GM23338 (cell line): Measurements from ENCODE around the gene SRI. TPM values are rescaled to one million over a fixed set of nuclear protein-coding genes. Genes with fewer than 3 reads are reported as not detected.

Source experiments
- ATAC-seq: fragments of 200-7000 bp; cut with Tn5 transposase; 3 replicates; pipeline ENCODE4 v1.9.1; 2020
- DNase-seq: peaks from one replicate; pipeline ENCODE4 v3.0.0-alpha.2; 2015; ENCODE audit warnings: low spot score
- H2AFZ ChIP-seq: fragments of 200-600 bp; sonication (generic); 2 replicates; pipeline ENCODE4 v1.8.0; 2016; ENCODE audit warnings: antibody characterized with exemption, mild to moderate bottlenecking, moderate library complexity
- H3F3A ChIP-seq: fragments of 200-600 bp; sonication (generic); replicated peaks from 2 replicates; pipeline ENCODE4 v1.8.0; 2017; ENCODE audit warnings: antibody characterized with exemption, mixed run types, low read depth
- H3K27ac ChIP-seq: fragments of 200-600 bp; sonication (generic); 2 replicates; pipeline ENCODE4 v1.6.1; 2016; ENCODE audit warnings: low read depth
- H3K27me3 ChIP-seq: fragments of 200-600 bp; sonication (generic); 2 replicates; pipeline ENCODE4 v1.8.0; 2016; ENCODE audit warnings: mild to moderate bottlenecking, mixed run types, moderate library complexity; ENCODE audit not compliant: insufficient read depth
- H3K36me3 ChIP-seq: fragments of 200-600 bp; sonication (generic); 2 replicates; pipeline ENCODE4 v1.8.0; 2016; ENCODE audit warnings: mild to moderate bottlenecking; ENCODE audit not compliant: insufficient read depth
- H3K4me1 ChIP-seq: fragments of 200-600 bp; sonication (generic); 2 replicates; pipeline ENCODE4 v1.8.0; 2016; ENCODE audit warnings: mild to moderate bottlenecking, moderate library complexity; ENCODE audit not compliant: insufficient read depth
- H3K4me2 ChIP-seq: fragments of 200-600 bp; sonication (generic); 2 replicates; pipeline ENCODE4 v1.7.1; 2017; ENCODE audit warnings: mixed run types
- H3K4me3 ChIP-seq: fragments of 200-600 bp; sonication (generic); 2 replicates; pipeline ENCODE4 v1.6.1; 2016; ENCODE audit warnings: mixed run types
- H3K79me2 ChIP-seq: fragments of 200-600 bp; sonication (generic); replicated peaks from 2 replicates; pipeline ENCODE4 v1.8.0; 2017; ENCODE audit warnings: mild to moderate bottlenecking; ENCODE audit not compliant: insufficient read depth
- H3K9me2 ChIP-seq: fragments of 200-600 bp; sonication (generic); 2 replicates; pipeline ENCODE4 v1.8.0; 2017; ENCODE audit not compliant: insufficient read depth
- H4K20me1 ChIP-seq: fragments of 200-600 bp; sonication (generic); replicated peaks from 2 replicates; pipeline ENCODE4 v1.8.0; 2017; ENCODE audit warnings: mild to moderate bottlenecking; ENCODE audit not compliant: insufficient read depth
- H3K27ac Mint-ChIP-seq: 2 replicates; pipeline ENCODE4 v1.8.0; 2020; ENCODE audit warnings: inconsistent platforms, mild to moderate bottlenecking, moderate library complexity, mixed read lengths
- H3K27me3 Mint-ChIP-seq: 3 replicates; pipeline ENCODE4 v1.8.0; 2022; ENCODE audit warnings: low read depth, mild to moderate bottlenecking, moderate library complexity, mixed read lengths, inconsistent platforms; ENCODE audit not compliant: insufficient read depth, poor library complexity
- H3K36me3 Mint-ChIP-seq: 3 replicates; pipeline ENCODE4 v1.8.0; 2021; ENCODE audit warnings: low read depth, mild to moderate bottlenecking, inconsistent platforms, moderate library complexity, mixed read lengths
- H3K4me1 Mint-ChIP-seq: 3 replicates; pipeline ENCODE4 v1.8.0; 2020; ENCODE audit warnings: mild to moderate bottlenecking, inconsistent platforms, mixed read lengths
- H3K4me3 Mint-ChIP-seq: 3 replicates; pipeline ENCODE4 v1.8.0; 2021; ENCODE audit warnings: moderate library complexity, mild to moderate bottlenecking, inconsistent platforms, mixed read lengths
- H3K9me3 Mint-ChIP-seq: 3 replicates; pipeline ENCODE4 v1.8.0; 2020; ENCODE audit warnings: moderate library complexity, mild to moderate bottlenecking, inconsistent platforms, mixed read lengths
- CREB1 ChIP-seq: fragments of 250-450 bp; sonication (Bioruptor Pico); IDR thresholded peaks from 2 replicates; pipeline ENCODE4 v1.5.0; 2020; ENCODE audit warnings: low read depth, mild to moderate bottlenecking, moderate library complexity
- EZH2 ChIP-seq: fragments of 200-600 bp; sonication (generic); IDR thresholded peaks from one replicate; pipeline ENCODE4 v1.8.0; 2017; ENCODE audit warnings: antibody characterized with exemption, mild to moderate bottlenecking, low read depth; ENCODE audit not compliant: unreplicated experiment
- JUNB ChIP-seq: IDR thresholded peaks from one replicate; pipeline ENCODE4 v1.6.1; 2016; ENCODE audit warnings: antibody characterized with exemption; ENCODE audit not compliant: unreplicated experiment
- NANOG ChIP-seq: IDR thresholded peaks from 2 replicates; pipeline ENCODE4 v1.6.1; 2016; ENCODE audit warnings: antibody characterized with exemption, borderline replicate concordance
- POLR2AphosphoS5 ChIP-seq: IDR thresholded peaks from 2 replicates; pipeline ENCODE4 v1.6.1; 2016; ENCODE audit warnings: antibody characterized with exemption, low read depth
- REST ChIP-seq: IDR thresholded peaks from one replicate; pipeline ENCODE4 v1.6.1; 2018; ENCODE audit warnings: antibody characterized with exemption; ENCODE audit not compliant: unreplicated experiment
- ZNF114 ChIP-seq: fragments of 250-450 bp; sonication (Bioruptor Pico); IDR thresholded peaks from 2 replicates; pipeline ENCODE4 v1.5.0; 2020; ENCODE audit warnings: mild to moderate bottlenecking, moderate library complexity
- ZNF331 ChIP-seq: fragments of 250-450 bp; sonication (Bioruptor Pico); IDR thresholded peaks from 2 replicates; pipeline ENCODE4 v1.5.0; 2020; ENCODE audit warnings: low read depth, mild to moderate bottlenecking, moderate library complexity
- polyA plus RNA-seq: library from polyadenylated mRNA; unstranded; fragments of >200 nt; fragmentation: Nextera tagmentation; extraction: Ambion mirVana; gene quantifications from 2 replicates; pipeline ENCODE4 v1.2.1, GENCODE V29; 2016
- total RNA-seq: library from RNA; depleted of rRNA; stranded (reverse); fragments of >200 nt; shearing (Covaris generic); gene quantifications from 2 replicates; pipeline ENCODE4 v1.2.3, GENCODE V29; 2014
- TF ChIP-seq, protein P1 (sequence below): fragments of 250-450 bp; sonication (Bioruptor Pico); IDR thresholded peaks from 2 replicates; pipeline ENCODE4 v1.5.0; 2020; ENCODE audit warnings: mild to moderate bottlenecking, moderate library complexity
- TF ChIP-seq, protein P2 (sequence below): IDR thresholded peaks from 2 replicates; pipeline ENCODE4 v1.6.1; 2016; ENCODE audit warnings: antibody characterized with exemption
- TF ChIP-seq, protein P3 (sequence below), 2 experiments: fragments of 200-600 bp in 1 of 2; sonication (generic) in 1 of 2; conservative IDR thresholded peaks; 2 replicates each; pipeline versions ENCODE4 v1.5.1 to v1.6.1; 2016 to 2017; ENCODE audit warnings: antibody characterized with exemption in 2 of 2, low read depth in 2 of 2, mild to moderate bottlenecking in 2 of 2, moderate library complexity in 1 of 2

Gene SRI
- total and polyA plus RNA-seq, 2 experiments from 2014 or later = 141 to 321 TPM

DNA sequence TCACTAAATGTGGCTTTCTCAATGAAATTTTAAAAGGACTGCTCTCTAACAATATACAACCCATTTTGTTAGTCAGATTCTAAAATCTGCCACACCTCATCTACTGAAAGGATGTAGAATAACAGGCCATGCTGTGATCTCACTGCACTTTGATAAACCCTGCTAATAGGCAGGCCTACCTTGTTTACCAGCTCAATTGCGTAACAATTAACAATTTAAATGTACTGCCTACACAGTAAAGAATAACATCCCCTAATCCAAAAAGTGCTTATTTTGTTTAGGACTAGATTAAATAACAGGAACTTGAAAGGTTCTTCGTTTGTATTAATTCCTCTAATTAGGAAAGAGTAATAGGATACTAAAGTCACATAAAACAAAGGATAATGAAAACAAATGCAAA, 4.5 kb downstream of the SRI start (continued):
- TF ChIP-seq, protein P1, sequence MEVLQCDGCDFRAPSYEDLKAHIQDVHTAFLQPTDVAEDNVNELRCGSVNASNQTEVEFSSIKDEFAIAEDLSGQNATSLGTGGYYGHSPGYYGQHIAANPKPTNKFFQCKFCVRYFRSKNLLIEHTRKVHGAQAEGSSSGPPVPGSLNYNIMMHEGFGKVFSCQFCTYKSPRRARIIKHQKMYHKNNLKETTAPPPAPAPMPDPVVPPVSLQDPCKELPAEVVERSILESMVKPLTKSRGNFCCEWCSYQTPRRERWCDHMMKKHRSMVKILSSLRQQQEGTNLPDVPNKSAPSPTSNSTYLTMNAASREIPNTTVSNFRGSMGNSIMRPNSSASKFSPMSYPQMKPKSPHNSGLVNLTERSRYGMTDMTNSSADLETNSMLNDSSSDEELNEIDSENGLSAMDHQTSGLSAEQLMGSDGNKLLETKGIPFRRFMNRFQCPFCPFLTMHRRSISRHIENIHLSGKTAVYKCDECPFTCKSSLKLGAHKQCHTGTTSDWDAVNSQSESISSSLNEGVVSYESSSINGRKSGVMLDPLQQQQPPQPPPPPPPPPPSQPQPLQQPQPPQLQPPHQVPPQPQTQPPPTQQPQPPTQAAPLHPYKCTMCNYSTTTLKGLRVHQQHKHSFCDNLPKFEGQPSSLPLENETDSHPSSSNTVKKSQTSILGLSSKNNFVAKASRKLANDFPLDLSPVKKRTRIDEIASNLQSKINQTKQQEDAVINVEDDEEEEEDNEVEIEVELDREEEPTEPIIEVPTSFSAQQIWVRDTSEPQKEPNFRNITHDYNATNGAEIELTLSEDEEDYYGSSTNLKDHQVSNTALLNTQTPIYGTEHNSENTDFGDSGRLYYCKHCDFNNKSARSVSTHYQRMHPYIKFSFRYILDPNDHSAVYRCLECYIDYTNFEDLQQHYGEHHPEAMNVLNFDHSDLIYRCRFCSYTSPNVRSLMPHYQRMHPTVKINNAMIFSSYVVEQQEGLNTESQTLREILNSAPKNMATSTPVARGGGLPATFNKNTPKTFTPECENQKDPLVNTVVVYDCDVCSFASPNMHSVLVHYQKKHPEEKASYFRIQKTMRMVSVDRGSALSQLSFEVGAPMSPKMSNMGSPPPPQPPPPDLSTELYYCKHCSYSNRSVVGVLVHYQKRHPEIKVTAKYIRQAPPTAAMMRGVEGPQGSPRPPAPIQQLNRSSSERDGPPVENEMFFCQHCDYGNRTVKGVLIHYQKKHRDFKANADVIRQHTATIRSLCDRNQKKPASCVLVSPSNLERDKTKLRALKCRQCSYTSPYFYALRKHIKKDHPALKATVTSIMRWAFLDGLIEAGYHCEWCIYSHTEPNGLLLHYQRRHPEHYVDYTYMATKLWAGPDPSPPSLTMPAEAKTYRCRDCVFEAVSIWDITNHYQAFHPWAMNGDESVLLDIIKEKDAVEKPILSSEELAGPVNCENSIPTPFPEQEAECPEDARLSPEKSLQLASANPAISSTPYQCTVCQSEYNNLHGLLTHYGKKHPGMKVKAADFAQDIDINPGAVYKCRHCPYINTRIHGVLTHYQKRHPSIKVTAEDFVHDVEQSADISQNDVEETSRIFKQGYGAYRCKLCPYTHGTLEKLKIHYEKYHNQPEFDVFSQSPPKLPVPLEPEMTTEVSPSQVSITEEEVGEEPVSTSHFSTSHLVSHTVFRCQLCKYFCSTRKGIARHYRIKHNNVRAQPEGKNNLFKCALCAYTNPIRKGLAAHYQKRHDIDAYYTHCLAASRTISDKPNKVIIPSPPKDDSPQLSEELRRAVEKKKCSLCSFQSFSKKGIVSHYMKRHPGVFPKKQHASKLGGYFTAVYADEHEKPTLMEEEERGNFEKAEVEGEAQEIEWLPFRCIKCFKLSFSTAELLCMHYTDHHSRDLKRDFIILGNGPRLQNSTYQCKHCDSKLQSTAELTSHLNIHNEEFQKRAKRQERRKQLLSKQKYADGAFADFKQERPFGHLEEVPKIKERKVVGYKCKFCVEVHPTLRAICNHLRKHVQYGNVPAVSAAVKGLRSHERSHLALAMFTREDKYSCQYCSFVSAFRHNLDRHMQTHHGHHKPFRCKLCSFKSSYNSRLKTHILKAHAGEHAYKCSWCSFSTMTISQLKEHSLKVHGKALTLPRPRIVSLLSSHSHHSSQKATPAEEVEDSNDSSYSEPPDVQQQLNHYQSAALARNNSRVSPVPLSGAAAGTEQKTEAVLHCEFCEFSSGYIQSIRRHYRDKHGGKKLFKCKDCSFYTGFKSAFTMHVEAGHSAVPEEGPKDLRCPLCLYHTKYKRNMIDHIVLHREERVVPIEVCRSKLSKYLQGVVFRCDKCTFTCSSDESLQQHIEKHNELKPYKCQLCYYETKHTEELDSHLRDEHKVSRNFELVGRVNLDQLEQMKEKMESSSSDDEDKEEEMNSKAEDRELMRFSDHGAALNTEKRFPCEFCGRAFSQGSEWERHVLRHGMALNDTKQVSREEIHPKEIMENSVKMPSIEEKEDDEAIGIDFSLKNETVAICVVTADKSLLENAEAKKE (CRISPR knock-in tag) = no peak
- TF ChIP-seq NANOG (no peak), CREB1 (CRISPR knock-in tag) (no peak)

DNA sequence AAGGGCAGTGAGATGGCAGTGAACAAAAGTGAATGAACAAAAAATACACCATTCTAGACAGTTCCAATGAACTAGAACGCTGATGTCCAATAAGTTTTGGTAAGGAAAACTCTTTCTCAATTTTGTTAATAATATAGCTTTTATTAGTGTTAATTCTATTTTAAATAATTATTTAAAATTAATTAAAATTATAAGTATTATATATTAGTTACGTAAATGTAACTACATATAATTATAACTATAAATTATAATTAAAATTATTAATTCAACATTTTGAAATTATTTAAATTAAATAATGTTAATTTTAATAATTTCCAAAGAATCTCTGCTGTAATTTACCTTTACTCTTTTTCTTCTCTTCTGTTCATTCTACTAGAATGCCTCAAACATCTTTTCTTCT, 5.4 kb downstream of the SRI start:
- peaks cover 37% of the 10 kb centered on the region for H3K36me3 Mint-ChIP-seq
- Histone ChIP-seq H4K20me1 (0 out of 2 replicates have a peak, but pooled peaks cover 3% of the 10 kb centered on the region), H3K79me2 (peaks cover 52% of the 10 kb centered on the region), H3F3A (no peaks in the 10 kb centered on the region), H3K27me3 (no peaks in the 10 kb centered on the region), H2AFZ (no peak overlapping the region), H3K4me2 (peak overlapping the region; percentile 59; the same call in 1 of the 2 replicates), H3K9me2 (no peaks in the 10 kb centered on the region), H3K27ac (no peak overlapping the region), H3K4me1 (peaks cover 40% of the 10 kb centered on the region), H3K4me3 (no peak overlapping the region), H3K36me3 (no peaks in the 10 kb centered on the region)
- H3K4me1 Mint-ChIP-seq = peaks cover 45% of the 10 kb centered on the region
- H3K27me3 Mint-ChIP-seq = peaks cover 2% of the 10 kb centered on the region
- H3K4me3 Mint-ChIP-seq = peak overlapping the region; percentile 36; the same call in 1 of the 3 replicates
- ATAC-seq (no peak), DNase-seq (no peak)
- H3K9me3 Mint-ChIP-seq = no peaks in the 10 kb centered on the region
- peak overlapping the region; percentile 47 for H3K27ac Mint-ChIP-seq
- TF ChIP-seq EZH2 (no peak), POLR2AphosphoS5 (no peak), ZNF114 (CRISPR knock-in tag) (no peak), ZNF331 (CRISPR knock-in tag) (no peak), CREB1 (CRISPR knock-in tag) (no peak), JUNB (no peak), REST (no peak), NANOG (no peak)
- TF ChIP-seq, protein P2, sequence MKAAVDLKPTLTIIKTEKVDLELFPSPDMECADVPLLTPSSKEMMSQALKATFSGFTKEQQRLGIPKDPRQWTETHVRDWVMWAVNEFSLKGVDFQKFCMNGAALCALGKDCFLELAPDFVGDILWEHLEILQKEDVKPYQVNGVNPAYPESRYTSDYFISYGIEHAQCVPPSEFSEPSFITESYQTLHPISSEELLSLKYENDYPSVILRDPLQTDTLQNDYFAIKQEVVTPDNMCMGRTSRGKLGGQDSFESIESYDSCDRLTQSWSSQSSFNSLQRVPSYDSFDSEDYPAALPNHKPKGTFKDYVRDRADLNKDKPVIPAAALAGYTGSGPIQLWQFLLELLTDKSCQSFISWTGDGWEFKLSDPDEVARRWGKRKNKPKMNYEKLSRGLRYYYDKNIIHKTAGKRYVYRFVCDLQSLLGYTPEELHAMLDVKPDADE = no peak
- TF ChIP-seq, protein P3, sequence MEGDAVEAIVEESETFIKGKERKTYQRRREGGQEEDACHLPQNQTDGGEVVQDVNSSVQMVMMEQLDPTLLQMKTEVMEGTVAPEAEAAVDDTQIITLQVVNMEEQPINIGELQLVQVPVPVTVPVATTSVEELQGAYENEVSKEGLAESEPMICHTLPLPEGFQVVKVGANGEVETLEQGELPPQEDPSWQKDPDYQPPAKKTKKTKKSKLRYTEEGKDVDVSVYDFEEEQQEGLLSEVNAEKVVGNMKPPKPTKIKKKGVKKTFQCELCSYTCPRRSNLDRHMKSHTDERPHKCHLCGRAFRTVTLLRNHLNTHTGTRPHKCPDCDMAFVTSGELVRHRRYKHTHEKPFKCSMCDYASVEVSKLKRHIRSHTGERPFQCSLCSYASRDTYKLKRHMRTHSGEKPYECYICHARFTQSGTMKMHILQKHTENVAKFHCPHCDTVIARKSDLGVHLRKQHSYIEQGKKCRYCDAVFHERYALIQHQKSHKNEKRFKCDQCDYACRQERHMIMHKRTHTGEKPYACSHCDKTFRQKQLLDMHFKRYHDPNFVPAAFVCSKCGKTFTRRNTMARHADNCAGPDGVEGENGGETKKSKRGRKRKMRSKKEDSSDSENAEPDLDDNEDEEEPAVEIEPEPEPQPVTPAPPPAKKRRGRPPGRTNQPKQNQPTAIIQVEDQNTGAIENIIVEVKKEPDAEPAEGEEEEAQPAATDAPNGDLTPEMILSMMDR (conservative IDR thresholded peaks at IDR 0.05; ENCODE audit: low read depth in 2 of 2) = no peak
